Activated T-helper 1 cell treated with Interleukin-2 at 50 U/mL for 16 hours (primary cell): Measurements from ENCODE around the gene PTPRT.
"Not testable (repeated sequence)": the region's sequence is repeated elsewhere in the genome, so short reads cannot be mapped to it uniquely, and the experiment has no call there.

Experiments used
- DNase-seq: peaks from one replicate; pipeline ENCODE4 v3.0.0-alpha.2; 2020; ENCODE audit warnings: low read depth

PTPRT gene

GRCh38 chr20:42281801-42282200 lies 907.9 kb downstream of the PTPRT start:
- DNase-seq: no peak

- no peak for DNase-seq
Measured at GRCh38 chr20:42276718-42277602, 912.7 kb downstream of the PTPRT start.

DNA sequence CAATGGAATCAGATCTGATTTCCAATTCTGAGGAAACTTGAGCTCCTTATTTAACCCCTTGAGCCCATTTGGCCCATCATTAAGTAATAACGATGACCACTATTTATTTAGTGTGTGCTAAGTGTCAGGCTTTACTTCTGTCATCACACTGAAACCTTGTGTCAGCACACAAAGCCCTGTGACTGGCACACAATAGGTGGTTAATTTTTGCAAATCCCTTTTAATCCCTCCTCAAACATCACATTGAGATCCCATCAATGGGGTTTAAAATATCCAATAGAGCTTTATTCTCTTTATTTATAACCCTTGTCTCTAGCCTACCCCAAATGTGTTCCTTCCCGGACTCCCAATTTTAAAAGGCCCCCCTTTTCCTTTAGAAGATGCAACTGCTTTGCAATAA lies 914.7 kb downstream of the PTPRT start:
- no peak for DNase-seq

GRCh38 chr20:42272516-42272915 lies 917.2 kb downstream of the PTPRT start:
- no peak for DNase-seq

- DNase-seq: no peak
Measured at GRCh38 chr20:42270539-42270938, 919.2 kb downstream of the PTPRT start.

DNA sequence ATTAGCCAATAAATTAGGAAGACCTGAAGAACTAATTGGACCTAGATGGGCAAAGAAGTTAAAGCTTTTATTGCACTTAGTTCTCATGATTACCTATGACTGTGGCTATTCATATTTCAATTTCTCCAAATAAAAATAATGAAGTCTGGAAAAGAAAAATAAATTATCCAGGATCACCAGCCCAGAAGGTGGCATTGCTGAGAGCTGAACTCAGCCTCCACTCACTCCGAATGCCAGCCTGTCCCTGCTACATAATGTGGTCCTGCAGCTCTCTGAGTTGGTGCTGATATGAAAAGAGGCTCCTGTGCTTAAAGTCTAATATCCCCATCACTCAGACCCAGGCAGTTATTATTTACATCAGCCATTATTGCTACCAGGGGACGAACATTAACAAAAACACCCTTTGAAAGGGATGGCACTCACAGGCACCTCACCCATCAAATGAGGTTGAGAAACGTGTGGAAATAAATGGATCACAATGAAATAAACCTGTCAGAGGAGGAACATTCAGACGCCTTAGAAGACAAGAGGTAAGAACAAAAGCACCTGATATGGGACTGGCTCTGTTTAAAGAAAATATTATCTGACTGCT lies 921.8 kb downstream of the PTPRT start:
- no peak for DNase-seq

DNA sequence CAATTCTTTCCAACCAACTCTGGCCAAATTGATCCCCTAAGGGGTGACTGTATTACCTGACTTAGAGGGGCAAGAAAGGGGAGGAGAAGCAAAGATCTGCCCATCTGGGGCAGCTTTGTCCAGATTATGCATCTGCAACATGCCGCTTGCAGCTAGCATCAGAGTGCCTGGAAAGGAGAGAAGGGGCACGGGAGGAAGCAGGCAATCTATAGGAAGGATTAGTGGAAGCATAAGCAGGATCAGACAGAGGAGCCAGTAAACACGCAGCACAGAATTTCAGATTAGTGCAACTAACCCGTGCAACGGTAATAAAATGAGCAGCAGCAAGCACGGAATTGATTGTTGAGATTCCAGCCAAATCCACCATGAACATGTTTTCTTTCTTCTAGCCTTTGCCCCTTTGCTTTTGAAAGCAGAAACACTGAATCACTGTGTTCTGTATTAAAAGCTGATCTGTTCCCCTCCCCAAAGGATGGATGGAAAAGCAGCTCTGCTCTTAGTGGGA lies 927.9 kb downstream of the PTPRT start:
- no peak for DNase-seq

GRCh38 chr20:42260184-42260583 lies 929.5 kb downstream of the PTPRT start:
- DNase-seq: no peak

- no peak for DNase-seq
Measured at GRCh38 chr20:42259389-42259788, 930.3 kb downstream of the PTPRT start.

DNA sequence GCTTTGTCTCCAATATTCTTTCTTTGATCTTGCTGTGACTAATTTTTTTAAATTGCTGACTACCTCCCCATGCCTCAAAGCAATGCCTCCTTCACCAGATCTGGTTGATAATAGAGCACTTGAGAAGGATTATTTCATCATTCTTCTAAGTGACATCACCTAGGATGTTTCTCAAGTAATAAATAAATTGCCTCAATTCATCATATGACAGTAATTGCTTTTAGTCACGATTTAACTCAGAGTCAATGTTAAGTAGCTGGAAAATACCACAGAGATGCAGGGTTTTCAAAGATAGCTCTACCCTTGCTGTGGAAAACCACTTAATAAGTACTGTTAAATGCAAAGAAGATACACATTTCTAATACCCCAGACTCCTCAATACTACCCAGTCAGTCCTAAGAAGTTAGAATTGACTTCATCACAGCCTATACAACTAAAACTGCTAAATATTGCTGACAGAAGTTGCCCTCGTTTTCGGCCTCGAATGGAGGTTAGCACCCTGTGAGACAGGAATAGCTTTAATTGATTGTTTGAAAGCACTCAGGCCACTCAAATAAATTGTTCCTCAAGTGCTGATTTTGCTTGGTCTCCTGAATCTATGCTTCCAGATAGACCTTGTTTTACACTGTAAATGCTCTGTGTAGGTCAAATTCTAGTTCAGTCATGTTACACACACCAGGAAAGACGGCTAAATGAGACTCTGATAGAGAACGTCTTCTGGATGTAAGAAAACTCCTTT lies 931.0 kb downstream of the PTPRT start:
- DNase-seq: no peak

- DNase-seq: no peak
Measured at GRCh38 chr20:42255821-42256220, 933.9 kb downstream of the PTPRT start.

GRCh38 chr20:42254673-42255072 lies 935.0 kb downstream of the PTPRT start:
- DNase-seq: no peak

DNA sequence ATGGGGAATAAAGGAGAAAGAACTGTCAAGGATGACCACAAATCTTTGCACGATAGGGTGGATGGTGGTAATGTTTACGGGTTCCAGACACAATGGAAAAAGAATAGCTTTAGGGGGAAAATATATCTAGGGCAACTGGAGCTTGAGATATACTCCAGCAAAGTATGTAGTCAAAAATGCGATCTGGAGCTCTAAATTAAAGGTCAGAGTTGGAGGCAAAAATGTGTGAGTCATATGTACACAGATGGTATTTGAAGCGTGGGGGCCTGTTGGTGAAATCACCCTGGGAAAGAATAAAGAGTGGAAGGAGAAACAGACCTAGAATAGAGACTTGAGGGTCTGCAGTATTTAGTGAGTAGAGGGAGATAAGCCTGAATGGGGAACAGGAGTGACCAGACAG lies 937.6 kb downstream of the PTPRT start:
- DNase-seq: no peak

- DNase-seq: no peak
Measured at GRCh38 chr20:42218621-42219374, 970.9 kb downstream of the PTPRT start.

- DNase-seq: no peak
Measured at GRCh38 chr20:42214074-42214473, 975.6 kb downstream of the PTPRT start.

- DNase-seq: no peak
Measured at GRCh38 chr20:42212391-42212790, 977.3 kb downstream of the PTPRT start.

DNA sequence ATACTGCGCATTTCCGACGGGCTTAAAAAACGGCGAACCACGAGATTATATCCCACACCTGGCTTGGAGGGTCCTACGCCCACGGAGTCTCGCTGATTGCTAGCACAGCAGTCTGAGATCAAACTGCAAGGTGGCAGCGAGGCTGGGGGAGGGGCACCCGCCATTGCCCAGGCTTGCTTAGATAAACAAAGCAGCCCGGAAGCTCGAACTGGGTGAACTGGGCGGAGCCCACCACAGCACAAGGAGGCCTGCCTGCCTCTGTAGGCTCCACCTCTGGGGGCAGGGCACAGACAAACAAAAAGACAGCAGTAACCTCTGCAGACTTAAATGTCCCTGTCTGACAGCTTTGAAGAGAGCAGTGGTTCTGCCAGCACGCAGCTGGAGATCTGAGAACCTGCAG lies 983.1 kb downstream of the PTPRT start:
- DNase-seq: not testable (repeated sequence)

- no peak for DNase-seq
Measured at GRCh38 chr20:42204109-42204660, 985.5 kb downstream of the PTPRT start.

DNA sequence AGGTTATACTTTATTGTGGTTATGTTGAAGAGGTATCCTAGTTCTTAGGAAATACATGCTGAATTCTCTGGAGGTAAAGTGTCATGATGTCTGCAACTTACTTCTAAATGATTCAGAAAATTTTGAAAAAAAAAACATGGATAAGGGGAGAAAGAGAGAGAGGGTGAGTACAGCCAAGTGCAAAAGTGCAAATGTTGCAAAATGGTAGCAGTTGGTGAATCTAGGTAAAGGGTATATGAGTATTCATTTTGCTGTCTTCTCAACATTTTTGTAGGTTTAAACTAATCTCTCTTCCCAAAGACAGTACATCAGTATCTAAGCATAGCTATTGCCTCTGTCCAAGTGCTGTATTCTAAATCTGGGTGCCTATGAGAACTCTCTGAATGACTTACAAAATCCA lies 992.1 kb downstream of the PTPRT start:
- no peak for DNase-seq

DNA sequence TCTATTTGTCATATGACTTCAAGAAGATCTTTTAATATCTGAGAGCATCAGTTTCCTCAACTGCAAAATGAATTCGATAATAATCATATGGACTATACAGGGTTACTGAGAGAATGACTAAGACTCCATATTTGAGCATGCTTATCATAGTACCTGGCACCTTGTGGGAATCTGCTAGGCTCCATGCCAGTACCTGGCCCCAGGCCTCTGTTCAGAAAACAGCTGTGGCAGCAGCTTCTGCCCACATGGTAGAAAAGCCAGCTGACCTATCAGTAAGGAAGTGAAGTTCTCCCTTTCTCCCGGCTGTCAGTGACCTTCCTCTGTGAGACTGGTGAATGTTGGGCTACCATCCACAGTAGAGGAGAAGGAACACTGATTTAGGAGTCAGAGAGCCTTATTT lies 996.6 kb downstream of the PTPRT start:
- DNase-seq: no peak

GRCh38 chr20:42192321-42192720 lies 997.4 kb downstream of the PTPRT start:
- DNase-seq: no peak
